CD14-positive monocyte (primary cell): Measurements from ENCODE around the gene ARID2. TPM values are rescaled to one million over a fixed set of nuclear protein-coding genes. Genes with fewer than 3 reads are reported as not detected.

Experiments used
- DNase-seq, 3 donors: peaks; one replicate each; pipeline ENCODE4 v3.0.0-alpha.2; 2011 to 2022
- H2AFZ ChIP-seq: 2 replicates; pipeline ENCODE4 v1.6.0; 2012; ENCODE audit warnings: mild to moderate bottlenecking, low read depth, low read length, inconsistent platforms; ENCODE audit not compliant: insufficient read depth, poor library complexity, severe bottlenecking
- H3K27ac ChIP-seq, 2 donors: 1 replicate in 1 of 2; 2 replicates in 1 of 2; pipeline ENCODE4 v1.5.1; 2012 to 2013; ENCODE audit warnings: low read length in 2 of 2, control low read depth in 1 of 2, inconsistent platforms in 1 of 2, low read depth in 1 of 2, mild to moderate bottlenecking in 1 of 2
- H3K27me3 ChIP-seq, 2 donors: one replicate each; pipeline versions ENCODE4 v1.6.0 to v1.6.1; 2011 to 2013; ENCODE audit warnings: low read length in 2 of 2; ENCODE audit not compliant: control insufficient read depth in 2 of 2, insufficient read depth in 2 of 2
- H3K36me3 ChIP-seq, 2 donors: replicated peaks in 1 of 2; 1 replicate in 1 of 2; 2 replicates in 1 of 2; pipeline versions ENCODE4 v1.5.1 to v1.6.1; 2012 to 2013; ENCODE audit warnings: low read length in 2 of 2, control low read depth in 1 of 2, inconsistent platforms in 1 of 2, mild to moderate bottlenecking in 1 of 2; ENCODE audit not compliant: insufficient read depth in 2 of 2, control insufficient read depth in 1 of 2
- H3K4me1 ChIP-seq, 2 donors: 1 replicate in 1 of 2; 2 replicates in 1 of 2; pipeline versions ENCODE4 v1.5.1 to v1.6.1; 2012 to 2013; ENCODE audit warnings: low read length in 2 of 2, control low read depth in 1 of 2, inconsistent platforms in 1 of 2, mild to moderate bottlenecking in 1 of 2, moderate library complexity in 1 of 2; ENCODE audit not compliant: insufficient read depth in 2 of 2, control insufficient read depth in 1 of 2
- H3K4me2 ChIP-seq: replicated peaks from 2 replicates; pipeline ENCODE3; 2012; ENCODE audit warnings: low read length, moderate library complexity, mild to moderate bottlenecking; ENCODE audit not compliant: poor library complexity, severe bottlenecking; ENCODE audit errors: extremely low read depth
- H3K4me3 ChIP-seq, 3 experiments: fragments of 200-600 bp in 1 of 3; sonication (generic) in 1 of 3; replicated peaks in 1 of 3; 1 replicate in 2 of 3; 2 replicates in 1 of 3; pipeline ENCODE4 v1.5.1; 2011 to 2013; ENCODE audit warnings: low read length in 3 of 3, mild to moderate bottlenecking in 3 of 3, control low read depth in 2 of 3, low read depth in 2 of 3, inconsistent platforms in 1 of 3, moderate library complexity in 1 of 3
- H3K79me2 ChIP-seq: 2 replicates; pipeline ENCODE4 v1.6.0; 2012; ENCODE audit warnings: mild to moderate bottlenecking, control low read depth, inconsistent platforms, low read length, moderate library complexity; ENCODE audit not compliant: insufficient read depth
- H3K9ac ChIP-seq: 2 replicates; pipeline ENCODE4 v1.6.0; 2017; ENCODE audit warnings: low read length, mild to moderate bottlenecking; ENCODE audit not compliant: insufficient read depth, poor library complexity, severe bottlenecking
- H3K9me3 ChIP-seq, 2 donors: replicated peaks in 1 of 2; 1 replicate in 1 of 2; 2 replicates in 1 of 2; pipeline versions ENCODE4 v1.5.1 to v1.6.1; 2012 to 2013; ENCODE audit warnings: low read length in 2 of 2, control low read depth in 1 of 2; ENCODE audit not compliant: control insufficient read depth in 1 of 2, insufficient read depth in 1 of 2
- H4K20me1 ChIP-seq: 2 replicates; pipeline ENCODE4 v1.6.0; 2012; ENCODE audit warnings: mild to moderate bottlenecking, low read length, control low read depth, moderate library complexity; ENCODE audit not compliant: insufficient read depth
- H3K27ac Mint-ChIP-seq, 7 donors: one replicate each; pipeline ENCODE4 v1.8.0; 2020; ENCODE audit warnings: mild to moderate bottlenecking in 7 of 7, mixed read lengths in 7 of 7, moderate library complexity in 6 of 7, inconsistent platforms in 2 of 7
- H3K27me3 Mint-ChIP-seq, 3 donors: one replicate each; pipeline ENCODE4 v1.8.0; 2021 to 2022; ENCODE audit warnings: low read depth in 3 of 3, mild to moderate bottlenecking in 3 of 3, mixed read lengths in 3 of 3, moderate library complexity in 3 of 3, inconsistent platforms in 1 of 3
- H3K36me3 Mint-ChIP-seq, 2 donors: one replicate each; pipeline ENCODE4 v1.8.0; 2020; ENCODE audit warnings: mixed read lengths in 2 of 2, inconsistent platforms in 1 of 2, mild to moderate bottlenecking in 1 of 2
- H3K4me1 Mint-ChIP-seq: one replicate; pipeline ENCODE4 v1.8.0; 2020; ENCODE audit warnings: mild to moderate bottlenecking, mixed read lengths
- H3K4me3 Mint-ChIP-seq, 2 donors: one replicate each; pipeline ENCODE4 v1.8.0; 2020; ENCODE audit warnings: mild to moderate bottlenecking in 2 of 2, mixed read lengths in 2 of 2, moderate library complexity in 1 of 2
- H3K9me3 Mint-ChIP-seq, 7 donors: one replicate each; pipeline ENCODE4 v1.8.0; 2020 to 2022; ENCODE audit warnings: mixed read lengths in 7 of 7, mild to moderate bottlenecking in 6 of 7, moderate library complexity in 6 of 7, inconsistent platforms in 2 of 7
- WGBS: methylation state at CpG from one replicate; pipeline ENCODE4 v1.1.5; 2013; ENCODE audit warnings: missing lambda C conversion rate; ENCODE audit not compliant: insufficient coverage; 5-methylcytosine and 5-hydroxymethylcytosine counted together
- intact Hi-C, 2 donors: fragments of 100-400 bp; cut with micrococcal nuclease; formaldehyde crosslinking; loops; one replicate each; pipeline versions ENCODE4 v1.15.0 to v1.15.1; 2023
- polyA plus RNA-seq, 3 donors: library from polyadenylated mRNA; depleted of rRNA in 1 of 3; unstranded in 2 of 3; stranded (reverse) in 1 of 3; fragments of 300-500 nt in 2 of 3; fragments of >200 nt in 1 of 3; fragmentation: Illumina TruSeq in 2 of 3; gene quantifications; 1 replicate in 2 of 3; 2 replicates in 1 of 3; pipeline ENCODE4 v1.2.3, GENCODE V29; 2012 to 2021
- TF ChIP-seq, protein P1 (sequence below): fragments of 200-600 bp; IDR thresholded peaks from one replicate; pipeline ENCODE4 v1.8.0; 2022; ENCODE audit warnings: antibody characterized with exemption, mild to moderate bottlenecking

The ARID2 gene
- polyA plus RNA-seq, 3 donors, result 3.0 to 8.0 (median 4.7) TPM

GRCh38 chr12:45893240-45893639 is 163.7 kb downstream of the ARID2 start:
- intact Hi-C loops, result no loop called here
- H3K4me1 Mint-ChIP-seq, result peaks cover 2% of the 10 kb centered on the region
- Histone ChIP-seq H3K4me1 (no peaks in the 10 kb centered on the region), H3K79me2 (no peaks in the 10 kb centered on the region), H3K27ac (no peak overlapping the region), H3K9ac (no peak overlapping the region), H3K9me3 (no peaks in the 10 kb centered on the region), H3K36me3 (peaks cover 50 to 67% of the 10 kb centered on the region in 2 donors), H3K4me2 (no peak overlapping the region), H4K20me1 (no peaks in the 10 kb centered on the region), H2AFZ (no peak overlapping the region), H3K27me3 (no peaks in the 10 kb centered on the region), H3K4me3 (no peak overlapping the region)
- H3K36me3 Mint-ChIP-seq, result peaks cover 49 to 65% of the 10 kb centered on the region in 2 donors
- WGBS, result 80% methylated on average over 1 of the region's 4 CpGs
- no peaks in the 10 kb centered on the region for H3K27me3 Mint-ChIP-seq
- no peaks in the 10 kb centered on the region for H3K9me3 Mint-ChIP-seq
- DNase-seq, result no peak
- H3K27ac Mint-ChIP-seq, result no peak overlapping the region
- TF ChIP-seq, protein P1, sequence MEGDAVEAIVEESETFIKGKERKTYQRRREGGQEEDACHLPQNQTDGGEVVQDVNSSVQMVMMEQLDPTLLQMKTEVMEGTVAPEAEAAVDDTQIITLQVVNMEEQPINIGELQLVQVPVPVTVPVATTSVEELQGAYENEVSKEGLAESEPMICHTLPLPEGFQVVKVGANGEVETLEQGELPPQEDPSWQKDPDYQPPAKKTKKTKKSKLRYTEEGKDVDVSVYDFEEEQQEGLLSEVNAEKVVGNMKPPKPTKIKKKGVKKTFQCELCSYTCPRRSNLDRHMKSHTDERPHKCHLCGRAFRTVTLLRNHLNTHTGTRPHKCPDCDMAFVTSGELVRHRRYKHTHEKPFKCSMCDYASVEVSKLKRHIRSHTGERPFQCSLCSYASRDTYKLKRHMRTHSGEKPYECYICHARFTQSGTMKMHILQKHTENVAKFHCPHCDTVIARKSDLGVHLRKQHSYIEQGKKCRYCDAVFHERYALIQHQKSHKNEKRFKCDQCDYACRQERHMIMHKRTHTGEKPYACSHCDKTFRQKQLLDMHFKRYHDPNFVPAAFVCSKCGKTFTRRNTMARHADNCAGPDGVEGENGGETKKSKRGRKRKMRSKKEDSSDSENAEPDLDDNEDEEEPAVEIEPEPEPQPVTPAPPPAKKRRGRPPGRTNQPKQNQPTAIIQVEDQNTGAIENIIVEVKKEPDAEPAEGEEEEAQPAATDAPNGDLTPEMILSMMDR, result no peak
- H3K4me3 Mint-ChIP-seq, result no peak overlapping the region

DNA sequence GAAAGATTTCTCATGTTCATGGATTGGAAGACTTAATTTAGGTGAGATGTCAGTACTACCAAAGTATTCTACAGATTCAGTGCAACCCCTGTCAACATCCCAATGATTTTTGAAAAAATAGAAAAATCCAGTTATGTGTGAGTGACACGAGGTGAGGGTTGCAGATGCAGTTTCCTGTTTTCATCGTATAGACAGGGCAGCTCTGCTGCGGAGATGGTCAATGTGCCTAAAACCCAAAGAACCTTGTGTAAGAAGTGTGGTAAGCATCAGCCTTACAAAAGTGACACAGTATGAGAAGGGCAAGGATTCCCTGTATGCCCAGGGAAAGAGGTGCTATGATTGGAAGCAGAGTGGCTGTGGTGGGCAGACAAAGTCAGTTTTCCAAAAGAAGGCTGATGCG is 166.5 kb downstream of the ARID2 start:
- Histone ChIP-seq H3K9me3 (no peaks in the 10 kb centered on the region), H3K9ac (no peak overlapping the region), H3K79me2 (no peaks in the 10 kb centered on the region), H3K4me1 (no peaks in the 10 kb centered on the region), H3K4me2 (no peak overlapping the region), H3K27ac (no peak overlapping the region), H3K27me3 (no peaks in the 10 kb centered on the region), H3K4me3 (no peak overlapping the region), H2AFZ (no peak overlapping the region), H4K20me1 (no peaks in the 10 kb centered on the region), H3K36me3 (peaks cover 50 to 77% of the 10 kb centered on the region in 2 donors)
- intact Hi-C loops, result no loop called here
- Mint-ChIP-seq H3K4me3 (no peak overlapping the region), H3K27ac (no peak overlapping the region), H3K27me3 (no peaks in the 10 kb centered on the region), H3K4me1 (peaks cover 2% of the 10 kb centered on the region), H3K9me3 (no peaks in the 10 kb centered on the region), H3K36me3 (peaks cover 56 to 78% of the 10 kb centered on the region in 2 donors)
- TF ChIP-seq, protein P1, result no peak
- WGBS, result 90% methylated on average over 3 of the region's 4 CpGs
- no peak for DNase-seq
